ES-I3 (cell line): ENCODE measurements around the gene C22orf15.

Experiments
- H3K36me3 ChIP-seq: 2 replicates; pipeline ENCODE4 v1.6.1; 2013; ENCODE audit warnings: mild to moderate bottlenecking, low read length, control low read depth, moderate library complexity; ENCODE audit not compliant: insufficient read depth
- H3K4me1 ChIP-seq: 2 replicates; pipeline ENCODE4 v1.6.1; 2013; ENCODE audit warnings: mild to moderate bottlenecking, control low read depth, low read length; ENCODE audit not compliant: insufficient read depth
- H3K9ac ChIP-seq: 2 replicates; pipeline ENCODE4 v1.6.1; 2013; ENCODE audit warnings: low read depth, mild to moderate bottlenecking, low read length, moderate library complexity
- H3K9me3 ChIP-seq: 2 replicates; pipeline ENCODE4 v1.6.1; 2013; ENCODE audit warnings: mild to moderate bottlenecking, low read length, moderate library complexity; ENCODE audit not compliant: control insufficient read depth, insufficient read depth

Gene C22orf15

DNA sequence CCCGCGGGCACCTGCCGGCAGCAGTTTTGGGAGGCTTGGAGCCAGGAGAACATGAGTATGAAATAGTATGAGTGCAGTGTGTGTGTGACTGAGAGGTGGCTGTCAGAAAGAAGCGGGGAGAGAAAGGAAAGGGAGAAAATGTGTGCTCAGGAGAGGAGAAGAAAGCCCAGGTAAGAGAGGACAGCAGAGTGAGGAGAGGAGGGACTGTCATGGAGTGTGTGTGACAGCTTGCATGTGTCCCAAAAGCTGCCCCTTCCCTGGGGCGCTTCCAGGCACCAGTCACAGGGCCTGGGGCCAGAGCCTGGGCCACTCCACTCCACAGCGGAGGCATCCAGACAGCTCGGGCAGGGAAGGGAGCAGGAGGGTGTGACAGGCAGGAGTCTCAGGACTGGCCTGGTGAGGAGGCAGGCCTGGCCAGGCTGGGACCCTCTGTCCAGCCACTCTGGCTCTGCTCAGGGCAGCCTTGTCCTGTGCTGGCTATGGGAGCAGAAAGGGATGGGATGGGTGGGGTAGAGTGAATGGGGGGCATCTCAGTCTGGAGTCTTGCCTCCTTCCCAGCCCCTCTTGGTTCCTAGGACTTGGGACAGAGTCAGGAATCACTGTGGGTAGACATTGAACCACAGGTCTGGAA is 10.8 kb downstream of the C22orf15 start:
- H3K4me1 ChIP-seq: peaks cover 9% of the 10 kb centered on the region
- H3K36me3 ChIP-seq: no peaks in the 10 kb centered on the region
- peak overlapping the region; percentile 67 for H3K9ac ChIP-seq
- no peaks in the 10 kb centered on the region for H3K9me3 ChIP-seq

DNA sequence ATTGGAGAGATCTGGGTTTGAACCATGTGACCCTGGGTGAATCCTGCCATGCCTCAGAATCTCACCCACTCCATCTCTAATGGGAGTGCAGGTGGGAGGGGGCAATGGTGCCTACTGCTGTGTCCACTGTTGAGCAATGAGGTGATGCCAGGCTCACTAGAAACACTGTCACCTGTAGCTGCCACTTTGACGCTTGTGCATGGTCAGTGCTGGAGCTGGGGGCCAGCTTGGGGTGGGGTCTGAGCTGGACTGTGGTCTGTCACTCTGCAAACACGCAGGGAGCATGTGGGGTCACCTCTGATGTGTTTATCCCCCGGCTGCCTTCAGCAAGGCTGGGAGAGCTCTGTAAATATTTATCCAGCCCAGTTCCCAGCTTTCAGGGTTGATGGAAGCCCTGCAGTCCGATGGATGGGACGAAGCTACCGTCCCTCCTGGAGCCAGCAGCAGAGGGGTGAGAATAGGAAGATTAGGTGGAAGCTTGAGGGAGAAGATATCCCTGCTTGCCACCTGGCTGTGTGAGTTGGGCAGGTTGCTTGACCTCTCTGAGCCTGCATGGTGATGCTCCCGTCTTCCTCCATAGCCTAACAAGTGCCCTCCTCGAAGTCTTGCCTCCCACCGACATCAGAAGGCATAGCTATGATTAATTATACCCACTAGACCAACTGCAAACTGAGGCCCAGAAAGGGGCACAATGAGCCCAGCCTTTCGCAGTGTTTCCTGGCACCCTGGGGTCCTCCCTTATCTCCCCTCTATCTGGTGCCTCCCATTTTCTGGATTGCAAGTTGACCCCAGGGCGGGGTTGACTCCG is 11.5 kb downstream of the C22orf15 start:
- Histone ChIP-seq H3K4me1 (peaks cover 9% of the 10 kb centered on the region), H3K9ac (no peak overlapping the region)

DNA sequence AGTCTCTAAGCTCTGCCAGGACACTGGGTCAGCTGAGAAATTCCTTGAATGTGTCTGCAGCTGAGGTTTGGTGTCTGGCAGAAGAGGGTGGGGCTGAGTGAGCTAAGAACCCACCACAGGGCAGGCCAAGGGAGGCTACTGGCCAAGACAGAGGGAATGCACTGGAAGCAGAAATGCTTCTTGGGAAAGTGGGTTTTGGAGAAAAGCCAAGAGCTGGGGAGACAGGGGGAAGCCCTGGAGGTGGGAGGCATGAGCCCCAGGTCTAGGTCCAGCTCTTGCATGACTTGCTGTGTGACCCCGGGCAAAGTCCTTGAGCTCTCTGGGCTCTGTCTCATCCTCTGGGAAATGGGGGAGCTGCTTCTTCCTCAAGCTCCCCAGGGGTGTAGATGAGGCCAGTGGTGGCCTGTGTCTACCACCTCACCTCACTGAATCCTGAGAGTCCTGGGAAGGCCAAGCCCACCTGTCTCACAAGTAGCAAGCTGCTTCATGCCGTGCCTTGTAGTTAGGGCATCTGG is 12.2 kb downstream of the C22orf15 start:
- Histone ChIP-seq H3K36me3 (no peaks in the 10 kb centered on the region), H3K4me1 (peaks cover 9% of the 10 kb centered on the region), H3K9me3 (no peaks in the 10 kb centered on the region), H3K9ac (no peak overlapping the region)

More for the DNA sequence above, 11.5 kb downstream of the C22orf15 start:
- H3K9me3 ChIP-seq: no peaks in the 10 kb centered on the region
- H3K36me3 ChIP-seq: no peaks in the 10 kb centered on the region

DNA sequence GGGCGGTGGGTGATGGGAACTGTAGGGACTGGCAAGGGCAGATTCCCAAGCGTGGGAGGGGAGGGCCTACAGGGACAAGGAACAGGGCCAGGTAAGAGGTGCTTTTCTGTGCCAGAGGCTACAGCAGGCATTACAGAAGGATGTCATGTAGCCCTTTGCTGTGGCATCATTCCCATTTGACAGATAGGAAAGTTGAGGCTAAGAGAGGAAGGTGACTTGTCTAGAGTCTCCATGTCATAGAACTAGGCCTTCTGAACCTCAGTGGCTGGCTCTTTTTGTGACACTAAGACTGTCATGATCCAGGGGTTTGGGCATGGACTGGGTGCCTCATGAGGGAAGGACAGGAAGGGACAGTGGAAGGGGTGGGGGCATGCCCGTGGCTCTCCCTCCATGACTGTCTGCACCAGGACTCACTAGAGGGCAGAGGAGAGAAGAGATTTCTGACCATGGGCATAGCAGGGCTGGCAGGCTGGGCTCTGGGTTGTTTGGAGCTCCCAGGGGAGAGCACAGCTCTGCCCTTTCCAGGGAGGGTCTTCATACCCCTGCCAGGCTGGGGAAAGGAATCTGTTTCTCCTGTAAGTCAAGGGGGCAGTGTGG is 13.1 kb downstream of the C22orf15 start:
- Histone ChIP-seq H3K9me3 (no peaks in the 10 kb centered on the region), H3K36me3 (no peaks in the 10 kb centered on the region), H3K4me1 (peaks cover 9% of the 10 kb centered on the region), H3K9ac (no peak overlapping the region)

DNA sequence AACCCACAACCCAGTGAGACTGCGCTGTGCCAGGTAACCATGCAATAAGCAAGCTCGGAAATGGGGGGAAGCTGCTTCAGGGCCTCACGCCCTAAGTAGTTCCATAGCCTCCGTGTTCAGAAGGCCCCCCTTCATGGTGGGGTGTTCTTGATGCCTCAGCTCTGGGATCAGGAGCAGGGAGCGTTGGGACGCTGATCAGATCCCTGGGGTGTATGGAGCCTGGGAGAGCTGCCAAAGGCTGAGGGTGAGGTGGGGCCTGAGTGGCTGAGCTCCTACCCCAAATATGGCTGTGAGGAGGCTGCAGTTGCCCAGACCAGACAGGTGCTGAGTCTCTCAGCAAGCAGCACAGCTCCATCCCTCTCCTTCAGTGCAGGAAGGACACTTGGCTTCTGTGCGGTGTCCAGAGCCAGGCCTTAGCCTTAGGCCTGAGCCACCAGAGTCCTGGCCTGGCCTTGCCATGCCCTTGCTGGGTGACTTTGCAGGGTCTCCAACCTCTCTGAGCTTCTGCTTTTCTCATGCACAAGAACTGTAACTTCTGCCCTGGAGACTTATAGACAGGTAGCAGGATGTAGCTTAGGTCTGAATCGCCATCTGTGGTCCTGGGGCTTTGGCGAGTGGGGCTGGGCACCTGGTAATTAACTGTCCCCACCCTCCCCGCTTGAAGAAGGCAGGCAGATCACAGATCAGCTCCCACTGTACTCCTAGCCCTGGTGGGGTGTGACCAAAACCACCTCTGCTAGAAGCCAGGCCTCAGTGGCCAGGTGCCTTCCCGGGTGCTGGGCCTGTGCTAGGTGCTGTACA is 15.2 kb downstream of the C22orf15 start:
- no peak overlapping the region for H3K9ac ChIP-seq
- H3K4me1 ChIP-seq: peaks cover 20% of the 10 kb centered on the region
- H3K36me3 ChIP-seq: no peaks in the 10 kb centered on the region
- no peaks in the 10 kb centered on the region for H3K9me3 ChIP-seq

DNA sequence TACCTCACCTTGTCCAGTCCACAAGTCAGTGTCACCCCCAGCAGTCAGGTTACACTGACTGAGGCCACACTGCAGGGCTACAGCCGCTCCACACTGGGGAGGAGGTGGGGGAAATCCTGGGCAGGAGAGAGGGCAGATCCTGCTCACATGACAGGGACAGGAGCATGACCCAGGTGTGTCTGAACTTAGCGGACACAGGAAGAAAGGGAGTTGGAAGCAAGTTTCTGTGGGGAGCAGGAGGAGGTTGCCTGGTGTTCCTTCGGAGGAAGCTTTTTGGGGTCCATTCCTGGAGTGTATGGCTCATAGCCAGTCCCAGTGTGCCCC is 15.7 kb downstream of the C22orf15 start:
- Histone ChIP-seq H3K9ac (no peak overlapping the region), H3K9me3 (no peaks in the 10 kb centered on the region), H3K4me1 (peaks cover 17% of the 10 kb centered on the region), H3K36me3 (no peaks in the 10 kb centered on the region)

DNA sequence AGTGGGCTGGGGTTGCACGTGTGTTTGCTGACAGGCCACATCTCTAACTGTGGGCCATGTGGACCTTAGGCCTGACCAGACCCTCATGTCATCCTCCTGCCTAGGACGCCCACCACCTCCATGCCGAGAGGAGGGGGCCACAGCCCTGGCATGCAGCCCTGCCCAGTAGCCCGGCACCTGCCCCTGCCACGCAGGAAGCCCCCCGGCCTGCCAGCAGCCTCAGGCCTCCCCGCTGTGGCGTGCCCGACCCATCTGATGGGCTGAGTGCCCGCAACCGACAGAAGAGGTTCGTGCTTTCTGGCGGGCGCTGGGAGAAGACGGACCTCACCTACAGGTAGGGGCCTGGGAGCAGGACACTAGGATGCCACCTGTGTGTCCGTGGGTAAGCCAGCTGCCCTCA is 16.3 kb downstream of the C22orf15 start:
- H3K36me3 ChIP-seq: no peaks in the 10 kb centered on the region
- H3K9ac ChIP-seq: no peak overlapping the region
- peaks cover 14% of the 10 kb centered on the region; the same call in 1 of the 2 replicates for H3K4me1 ChIP-seq
- no peaks in the 10 kb centered on the region for H3K9me3 ChIP-seq

DNA sequence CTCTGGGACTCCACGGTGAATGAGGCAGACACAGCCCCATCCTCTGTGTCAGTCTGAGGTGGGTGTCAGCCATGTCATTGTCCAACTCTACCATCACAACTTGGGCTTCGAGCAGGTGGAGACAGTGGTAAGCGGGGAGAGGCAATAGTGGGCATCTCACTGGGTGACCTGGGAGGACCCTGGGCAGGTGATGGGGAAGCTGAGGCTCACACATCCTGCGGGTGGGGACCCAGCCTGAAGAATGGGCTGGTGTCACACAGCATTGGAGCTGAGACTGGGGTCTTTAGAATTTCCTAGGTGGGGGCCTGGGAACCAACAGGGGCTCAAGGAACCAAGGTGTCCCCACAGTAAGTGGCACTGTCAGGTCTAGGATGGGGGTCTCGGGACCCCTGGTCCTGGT is 16.9 kb downstream of the C22orf15 start:
- H3K9me3 ChIP-seq: no peaks in the 10 kb centered on the region
- H3K36me3 ChIP-seq: no peaks in the 10 kb centered on the region
- H3K4me1 ChIP-seq: peaks cover 11% of the 10 kb centered on the region; the same call in 1 of the 2 replicates
- H3K9ac ChIP-seq: no peak overlapping the region

DNA sequence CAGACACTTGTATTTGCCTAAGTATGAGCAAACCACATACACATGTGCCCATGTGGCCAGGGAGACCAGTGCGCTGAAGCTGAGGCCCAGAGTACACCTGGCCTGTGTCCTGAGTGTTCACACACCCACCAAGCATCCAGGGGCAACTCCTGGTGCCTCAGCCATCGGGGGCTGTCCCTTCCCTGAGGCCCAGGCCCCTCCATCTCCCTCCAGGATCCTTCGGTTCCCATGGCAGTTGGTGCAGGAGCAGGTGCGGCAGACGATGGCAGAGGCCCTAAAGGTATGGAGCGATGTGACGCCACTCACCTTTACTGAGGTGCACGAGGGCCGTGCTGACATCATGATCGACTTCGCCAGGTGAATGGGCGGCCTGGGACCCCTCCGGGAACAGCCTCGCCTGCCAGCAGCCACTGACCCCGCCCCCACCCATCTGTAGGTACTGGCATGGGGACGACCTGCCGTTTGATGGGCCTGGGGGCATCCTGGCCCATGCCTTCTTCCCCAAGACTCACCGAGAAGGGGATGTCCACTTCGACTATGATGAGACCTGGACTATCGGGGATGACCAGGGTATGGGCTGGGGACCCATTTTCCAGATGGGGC is 17.5 kb downstream of the C22orf15 start:
- Histone ChIP-seq H3K4me1 (peaks cover 11% of the 10 kb centered on the region; the same call in 1 of the 2 replicates), H3K36me3 (no peaks in the 10 kb centered on the region), H3K9me3 (no peaks in the 10 kb centered on the region), H3K9ac (no peak overlapping the region)

DNA sequence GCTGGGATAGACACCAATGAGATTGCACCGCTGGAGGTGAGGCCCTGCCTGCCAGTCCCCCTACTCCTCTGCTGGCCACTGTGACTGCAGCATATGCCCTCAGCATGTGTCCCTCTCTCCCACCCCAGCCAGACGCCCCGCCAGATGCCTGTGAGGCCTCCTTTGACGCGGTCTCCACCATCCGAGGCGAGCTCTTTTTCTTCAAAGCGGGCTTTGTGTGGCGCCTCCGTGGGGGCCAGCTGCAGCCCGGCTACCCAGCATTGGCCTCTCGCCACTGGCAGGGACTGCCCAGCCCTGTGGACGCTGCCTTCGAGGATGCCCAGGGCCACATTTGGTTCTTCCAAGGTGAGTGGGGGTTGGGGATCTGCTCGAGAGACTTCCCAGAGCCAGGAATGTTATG is 18.3 kb downstream of the C22orf15 start:
- no peak overlapping the region for H3K9ac ChIP-seq

DNA sequence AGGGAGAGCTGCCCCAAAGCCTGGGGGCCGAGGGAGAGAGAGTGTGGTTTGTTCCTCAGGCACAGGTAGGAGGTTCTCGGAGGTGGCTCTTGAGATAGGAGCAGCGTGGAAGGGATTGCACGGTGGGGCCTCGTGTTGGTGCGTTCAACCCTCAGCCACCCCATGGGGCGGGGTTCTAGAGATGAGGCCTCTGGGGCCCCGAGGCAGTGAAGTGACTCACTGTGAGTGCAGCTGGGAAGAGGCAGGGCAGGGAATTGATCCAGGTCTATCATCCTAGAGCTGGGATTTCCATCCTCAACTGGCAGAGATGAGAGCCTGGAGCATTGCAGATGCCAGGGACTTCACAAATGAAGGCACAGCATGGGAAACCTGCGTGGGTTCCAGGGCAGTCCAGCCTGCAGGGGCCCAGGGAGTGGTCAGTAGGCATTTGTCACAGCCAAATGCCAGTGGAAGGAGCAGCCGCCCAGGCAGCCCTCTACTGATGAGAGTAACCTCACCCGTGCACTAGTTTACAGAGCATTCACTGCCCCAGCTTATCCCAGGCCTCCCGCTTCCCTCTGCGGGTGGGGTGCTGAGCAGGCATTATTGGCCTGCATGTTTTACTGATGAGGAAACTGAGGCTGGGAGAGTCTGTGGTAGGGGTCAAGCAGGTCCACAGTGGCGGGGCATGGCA is 18.9 kb downstream of the C22orf15 start:
- Histone ChIP-seq H3K9me3 (no peaks in the 10 kb centered on the region), H3K9ac (no peak overlapping the region), H3K36me3 (no peaks in the 10 kb centered on the region), H3K4me1 (peaks cover 16% of the 10 kb centered on the region; the same call in 1 of the 2 replicates)

More for the DNA sequence above, 18.3 kb downstream of the C22orf15 start:
- no peaks in the 10 kb centered on the region for H3K36me3 ChIP-seq
- peaks cover 11% of the 10 kb centered on the region; the same call in 1 of the 2 replicates for H3K4me1 ChIP-seq
- H3K9me3 ChIP-seq: no peaks in the 10 kb centered on the region

DNA sequence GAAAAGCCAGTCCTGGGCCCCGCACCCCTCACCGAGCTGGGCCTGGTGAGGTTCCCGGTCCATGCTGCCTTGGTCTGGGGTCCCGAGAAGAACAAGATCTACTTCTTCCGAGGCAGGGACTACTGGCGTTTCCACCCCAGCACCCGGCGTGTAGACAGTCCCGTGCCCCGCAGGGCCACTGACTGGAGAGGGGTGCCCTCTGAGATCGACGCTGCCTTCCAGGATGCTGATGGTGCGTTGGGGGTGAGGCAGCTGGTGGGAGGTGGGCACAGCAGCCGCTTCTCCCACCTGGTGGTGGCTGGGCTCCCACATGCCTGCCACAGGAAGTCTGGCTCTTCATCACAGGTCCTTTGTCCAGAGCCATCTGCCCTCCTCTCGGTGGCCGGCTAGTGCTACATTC is 19.5 kb downstream of the C22orf15 start:
- Histone ChIP-seq H3K36me3 (no peaks in the 10 kb centered on the region), H3K9me3 (no peaks in the 10 kb centered on the region), H3K4me1 (peaks cover 16% of the 10 kb centered on the region; the same call in 1 of the 2 replicates), H3K9ac (no peak overlapping the region)

DNA sequence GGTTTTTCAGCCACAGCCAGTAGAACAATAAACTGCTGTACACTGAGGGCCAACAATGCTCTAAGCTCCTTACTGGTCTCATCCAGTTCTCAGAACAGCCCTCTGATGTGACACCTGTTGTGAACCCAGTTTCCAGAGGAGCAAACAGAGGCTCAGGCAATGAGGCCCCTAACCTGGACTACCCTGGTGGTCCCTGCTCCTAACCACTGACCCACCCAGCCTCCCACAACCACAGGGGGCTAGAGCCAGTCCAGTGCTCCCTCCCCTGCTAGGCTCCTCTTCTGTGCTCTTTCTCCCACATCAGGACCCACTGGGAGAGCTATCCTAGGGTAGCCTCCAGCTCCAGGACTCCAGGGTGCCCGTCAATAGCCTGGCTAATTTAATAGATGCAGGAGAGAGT is 19.9 kb downstream of the C22orf15 start:
- H3K4me1 ChIP-seq: peaks cover 16% of the 10 kb centered on the region; the same call in 1 of the 2 replicates
- no peak overlapping the region for H3K9ac ChIP-seq
- no peaks in the 10 kb centered on the region for H3K9me3 ChIP-seq
- no peaks in the 10 kb centered on the region for H3K36me3 ChIP-seq
